K562 (cell line): Measurements from ENCODE around the gene BIRC5. TPM values are rescaled to one million over a fixed set of nuclear protein-coding genes. Genes with fewer than 3 reads are reported as not detected.
A peak's percentile ranks its signal among the peaks of the same experiment; 100 is the strongest.

Experiments used
- ATAC-seq: fragments of 200-7000 bp; cut with Tn5 transposase; 3 replicates; pipeline ENCODE4 v1.9.1; 2020; ENCODE audit warnings: moderate library complexity
- BruUV-seq: library from RNA; stranded (reverse); fragments of 400-500 nt; replicated peaks from 2 replicates; lab custom pipeline; 2021; lab: Mats Ljungman, UMichigan
- CTCF ChIA-PET: fragments of 300-600 bp; formaldehyde crosslinking; extraction: SDS; loops from one replicate; lab custom pipeline; 2021; ENCODE audit warnings: low intra/inter-chr PET ratio; lab: Yijun Ruan, JAX
- POLR2A ChIA-PET: fragments of 300-600, 350-650 bp; sonication (Branson Sonifier 250); formaldehyde crosslinking; extraction: SDS; loops from one replicate; lab custom pipeline; 2021; ENCODE audit warnings: antibody characterized with exemption, inconsistent platforms; lab: Yijun Ruan, JAX
- DNase-seq, 4 experiments: peaks; one replicate each; pipeline versions ENCODE4 v3.0.0 to v3.0.0-alpha.2; 2011 to 2018; ENCODE audit warnings: low spot score in 3 of 4, mixed read lengths in 3 of 4; ENCODE audit errors: extremely low read depth in 1 of 4
- FAIRE-seq: peaks from 2 replicates; lab custom pipeline; 2011; peaks lifted over from hg19 to GRCh38; lab: Jason Lieb, UNC
- H2AFZ ChIP-seq: 2 replicates; pipeline ENCODE4 v1.6.0; 2011; ENCODE audit warnings: low read depth, low read length, control low read depth, inconsistent platforms
- H3K27ac ChIP-seq: fragments of 200-600 bp; 3 replicates; pipeline ENCODE4 v1.8.0; 2011; ENCODE audit warnings: low read depth, mild to moderate bottlenecking, control low read depth, inconsistent platforms, low read length, moderate library complexity, mixed read lengths; ENCODE audit errors: extremely low read depth
- H3K27me3 ChIP-seq, 2 experiments: fragments of 300-600 bp in 1 of 2; 2 replicates in 1 of 2; 3 replicates in 1 of 2; pipeline versions ENCODE4 v1.6.0 to v1.8.0; 2011; ENCODE audit warnings: inconsistent platforms in 2 of 2, low read length in 2 of 2, mild to moderate bottlenecking in 1 of 2, mixed read lengths in 1 of 2, moderate library complexity in 1 of 2; ENCODE audit not compliant: control insufficient read depth in 2 of 2, insufficient read depth in 2 of 2
- H3K36me3 ChIP-seq: fragments of 300-600 bp; 3 replicates; pipeline ENCODE4 v1.8.0; 2011; ENCODE audit warnings: mild to moderate bottlenecking, low read length, inconsistent platforms; ENCODE audit not compliant: control insufficient read depth, insufficient read depth
- H3K4me1 ChIP-seq, 2 experiments: fragments of 200-600 bp in 1 of 2; replicated peaks in 1 of 2; 2 replicates in 1 of 2; 3 replicates in 1 of 2; pipeline versions ENCODE4 v1.5.1 to v1.8.0; 2011; ENCODE audit warnings: inconsistent platforms in 2 of 2, low read length in 2 of 2, mild to moderate bottlenecking in 1 of 2, mixed read lengths in 1 of 2, moderate library complexity in 1 of 2; ENCODE audit not compliant: control insufficient read depth in 2 of 2, insufficient read depth in 2 of 2
- H3K4me2 ChIP-seq: 2 replicates; pipeline ENCODE4 v1.6.1; 2011; ENCODE audit warnings: low read length, control low read depth, inconsistent platforms, mixed read lengths; ENCODE audit not compliant: insufficient read depth
- H3K4me3 ChIP-seq: fragments of 200-600 bp; sonication (generic), shearing (Covaris generic); 2 replicates; pipeline ENCODE4 v1.5.1; 2016; ENCODE audit warnings: control low read depth, inconsistent platforms
- H3K79me2 ChIP-seq: fragments of 200-600 bp; 3 replicates; pipeline ENCODE4 v1.8.0; 2011; ENCODE audit warnings: low read length, inconsistent platforms; ENCODE audit not compliant: control insufficient read depth, insufficient read depth
- H3K9ac ChIP-seq, 2 experiments: 2 replicates each; pipeline versions ENCODE4 v1.6.0 to v1.6.1; 2011; ENCODE audit warnings: low read depth in 2 of 2, low read length in 2 of 2, control low read depth in 1 of 2, inconsistent platforms in 1 of 2, mild to moderate bottlenecking in 1 of 2, mixed read lengths in 1 of 2; ENCODE audit not compliant: insufficient read depth in 1 of 2
- H3K9me1 ChIP-seq: one replicate; pipeline ENCODE4 v1.6.0; 2011; ENCODE audit warnings: inconsistent platforms, mild to moderate bottlenecking, low read length, moderate library complexity; ENCODE audit not compliant: control insufficient read depth, insufficient read depth
- H3K9me3 ChIP-seq: replicated peaks from 2 replicates; pipeline ENCODE4 v1.5.1; 2011; ENCODE audit warnings: low read depth, low read length, inconsistent platforms; ENCODE audit not compliant: control insufficient read depth, insufficient read depth
- H4K20me1 ChIP-seq: replicated peaks from 2 replicates; pipeline ENCODE4 v1.6.1; 2011; ENCODE audit warnings: low read length, inconsistent platforms, mixed read lengths; ENCODE audit not compliant: control insufficient read depth, insufficient read depth
- BRD4 ChIP-seq: fragments of 200-600 bp; sonication (generic); IDR thresholded peaks from 2 replicates; pipeline ENCODE4 v1.6.1; 2017; ENCODE audit warnings: inconsistent platforms
- C11orf30 ChIP-seq: fragments of 450-650 bp; IDR thresholded peaks from 2 replicates; pipeline ENCODE4 v1.6.1; 2016; ENCODE audit warnings: low read depth, mild to moderate bottlenecking
- DACH1 ChIP-seq: fragments of 450-650 bp; IDR thresholded peaks from 2 replicates; pipeline ENCODE4 v1.6.1; 2018; ENCODE audit not compliant: partially characterized antibody
- DNMT1 ChIP-seq: fragments of 450-650 bp; IDR thresholded peaks from 2 replicates; pipeline ENCODE4 v1.6.1; 2016; ENCODE audit warnings: antibody characterized with exemption, mild to moderate bottlenecking
- HDAC2 ChIP-seq: fragments of 450-650 bp; IDR thresholded peaks from 2 replicates; pipeline ENCODE4 v1.6.1; 2016; ENCODE audit warnings: mild to moderate bottlenecking
- ZBTB17 ChIP-seq: fragments of 450-650 bp; formaldehyde crosslinking; IDR thresholded peaks from 2 replicates; pipeline ENCODE4 v1.4.0; 2020; ENCODE audit warnings: mild to moderate bottlenecking
- WGBS: fragments of 100-300 bp; shearing (Covaris generic); methylation state at CpG from one replicate; pipeline ENCODE4 v1.1.6; 2016; ENCODE audit warnings: low coverage, mixed read lengths; ENCODE audit not compliant: insufficient coverage; ENCODE audit errors: missing lambda C conversion rate; 5-methylcytosine and 5-hydroxymethylcytosine counted together
- in situ Hi-C: fragments of 300-500 bp; cut with MboI; formaldehyde crosslinking; loops from 4 replicates; pipeline ENCODE4 v1.15.0; 2018; ENCODE audit warnings: inconsistent platforms, mixed read lengths
- intact Hi-C: fragments of 100-400 bp; cut with micrococcal nuclease; formaldehyde crosslinking; loops from 2 replicates; pipeline ENCODE4 v1.14.2; 2022
- polyA plus RNA-seq, 8 experiments: library from polyadenylated mRNA; depleted of rRNA in 4 of 8; stranded (reverse) in 5 of 8; unstranded in 3 of 8; fragments of >200 nt; fragmentation: Nextera tagmentation in 2 of 8; fragmentation: Illumina TruSeq in 1 of 8; extraction: Ambion mirVana in 2 of 8; extraction: Trizol in 1 of 8; gene quantifications; 2 replicates each; pipeline versions ENCODE4 v1.2.1 to v1.2.3, GENCODE V29; 2011 to 2014; ENCODE audit warnings: inconsistent platforms in 1 of 8, missing spikeins in 1 of 8
- total RNA-seq, 7 experiments: library from RNA; depleted of rRNA in 6 of 7; stranded (reverse); fragments of >200 nt in 6 of 7; fragmentation: Illumina TruSeq in 2 of 7; extraction: Trizol in 2 of 7; gene quantifications; 2 replicates each; pipeline versions ENCODE4 v1.2.1 to v1.2.3, GENCODE V29; 2011 to 2021; ENCODE audit warnings: low replicate concordance in 1 of 7
- TF ChIP-seq, protein P1 (sequence below): fragments of 250-450 bp; sonication (Bioruptor Pico); IDR thresholded peaks from 2 replicates; pipeline ENCODE4 v1.4.0; 2020; ENCODE audit warnings: mild to moderate bottlenecking, moderate library complexity
- TF ChIP-seq, protein P2 (sequence below): sonication (generic); formaldehyde crosslinking; IDR thresholded peaks from 2 replicates; pipeline ENCODE4 v1.4.0; 2020; ENCODE audit warnings: mild to moderate bottlenecking, missing genetic modification reagents
- TF ChIP-seq, protein P3 (sequence below): IDR thresholded peaks from 2 replicates; pipeline ENCODE4 v1.6.1; 2011; ENCODE audit not compliant: insufficient read length; ENCODE audit errors: extremely low read depth
- TF ChIP-seq, protein P4 (sequence below): sonication (generic); formaldehyde crosslinking; IDR thresholded peaks from 2 replicates; pipeline ENCODE4 v1.8.0; 2022; ENCODE audit warnings: mild to moderate bottlenecking, missing genetic modification reagents

The BIRC5 gene
- total and polyA plus RNA-seq, 9 of the 15 experiments (the other 6 are each of a cell fraction or from before 2014, with no cell fraction given): 64.4 to 140 (median 101) TPM

DNA sequence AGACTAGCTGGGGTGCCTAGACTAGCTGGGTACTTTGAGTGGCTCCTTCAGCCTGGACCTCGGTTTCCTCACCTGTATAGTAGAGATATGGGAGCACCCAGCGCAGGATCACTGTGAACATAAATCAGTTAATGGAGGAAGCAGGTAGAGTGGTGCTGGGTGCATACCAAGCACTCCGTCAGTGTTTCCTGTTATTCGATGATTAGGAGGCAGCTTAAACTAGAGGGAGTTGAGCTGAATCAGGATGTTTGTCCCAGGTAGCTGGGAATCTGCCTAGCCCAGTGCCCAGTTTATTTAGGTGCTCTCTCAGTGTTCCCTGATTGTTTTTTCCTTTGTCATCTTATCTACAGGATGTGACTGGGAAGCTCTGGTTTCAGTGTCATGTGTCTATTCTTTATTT lies 9.0 kb downstream of the BIRC5 start:
- no peak overlapping the region for H3K4me3 ChIP-seq
- peaks cover 0 to 12% of the 10 kb centered on the region in 2 experiments; a peak in 3 of 5 replicates for H3K4me1 ChIP-seq
- DNase-seq (no peak), FAIRE-seq (peak; percentile 19), ATAC-seq (no peak)
- POLR2A ChIA-PET: interaction anchor here (0.8 to 4.3 kb wide), 5 partner anchors 9 to 95 kb away, joined by 3 to 30 read pairs (median 5); partner anchors contain the start of gene BIRC5
- no peaks in the 10 kb centered on the region for H3K9me1 ChIP-seq
- no peaks in the 10 kb centered on the region for H3K9me3 ChIP-seq
- 90% methylated on average over 4 of the region's 4 CpGs for WGBS
- no peak overlapping the region for H2AFZ ChIP-seq
- no TSS peak for BruUV-seq
- no peak overlapping the region for H3K4me2 ChIP-seq
- peaks cover 64% of the 10 kb centered on the region; the same call in 2 of the 3 replicates for H3K36me3 ChIP-seq
- H3K79me2 ChIP-seq: peaks cover 6% of the 10 kb centered on the region; the same call in 2 of the 3 replicates
- no peak overlapping the region for H3K27ac ChIP-seq
- in situ Hi-C loops (no loop called here), intact Hi-C loops (no loop called here)
- H3K27me3 ChIP-seq: no peaks in the 10 kb centered on the region
- CTCF ChIA-PET: no interaction called here
- no peak overlapping the region for H3K9ac ChIP-seq
- 0 out of 2 replicates have a peak, but pooled peaks cover 2% of the 10 kb centered on the region for H4K20me1 ChIP-seq
- TF ChIP-seq, protein P1, sequence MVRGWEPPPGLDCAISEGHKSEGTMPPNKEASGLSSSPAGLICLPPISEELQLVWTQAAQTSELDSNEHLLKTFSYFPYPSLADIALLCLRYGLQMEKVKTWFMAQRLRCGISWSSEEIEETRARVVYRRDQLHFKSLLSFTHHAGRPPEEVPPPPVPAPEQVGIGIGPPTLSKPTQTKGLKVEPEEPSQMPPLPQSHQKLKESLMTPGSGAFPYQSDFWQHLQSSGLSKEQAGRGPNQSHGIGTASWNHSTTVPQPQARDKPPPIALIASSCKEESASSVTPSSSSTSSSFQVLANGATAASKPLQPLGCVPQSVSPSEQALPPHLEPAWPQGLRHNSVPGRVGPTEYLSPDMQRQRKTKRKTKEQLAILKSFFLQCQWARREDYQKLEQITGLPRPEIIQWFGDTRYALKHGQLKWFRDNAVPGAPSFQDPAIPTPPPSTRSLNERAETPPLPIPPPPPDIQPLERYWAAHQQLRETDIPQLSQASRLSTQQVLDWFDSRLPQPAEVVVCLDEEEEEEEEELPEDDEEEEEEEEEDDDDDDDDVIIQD (CRISPR knock-in tag): no peak
- TF ChIP-seq, protein P2, sequence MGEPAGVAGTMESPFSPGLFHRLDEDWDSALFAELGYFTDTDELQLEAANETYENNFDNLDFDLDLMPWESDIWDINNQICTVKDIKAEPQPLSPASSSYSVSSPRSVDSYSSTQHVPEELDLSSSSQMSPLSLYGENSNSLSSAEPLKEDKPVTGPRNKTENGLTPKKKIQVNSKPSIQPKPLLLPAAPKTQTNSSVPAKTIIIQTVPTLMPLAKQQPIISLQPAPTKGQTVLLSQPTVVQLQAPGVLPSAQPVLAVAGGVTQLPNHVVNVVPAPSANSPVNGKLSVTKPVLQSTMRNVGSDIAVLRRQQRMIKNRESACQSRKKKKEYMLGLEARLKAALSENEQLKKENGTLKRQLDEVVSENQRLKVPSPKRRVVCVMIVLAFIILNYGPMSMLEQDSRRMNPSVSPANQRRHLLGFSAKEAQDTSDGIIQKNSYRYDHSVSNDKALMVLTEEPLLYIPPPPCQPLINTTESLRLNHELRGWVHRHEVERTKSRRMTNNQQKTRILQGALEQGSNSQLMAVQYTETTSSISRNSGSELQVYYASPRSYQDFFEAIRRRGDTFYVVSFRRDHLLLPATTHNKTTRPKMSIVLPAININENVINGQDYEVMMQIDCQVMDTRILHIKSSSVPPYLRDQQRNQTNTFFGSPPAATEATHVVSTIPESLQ (CRISPR knock-in tag): no peak
- no peak for TF ChIP-seq BRD4
- no peak for TF ChIP-seq C11orf30
- TF ChIP-seq DACH1: no peak
- TF ChIP-seq, protein P3, sequence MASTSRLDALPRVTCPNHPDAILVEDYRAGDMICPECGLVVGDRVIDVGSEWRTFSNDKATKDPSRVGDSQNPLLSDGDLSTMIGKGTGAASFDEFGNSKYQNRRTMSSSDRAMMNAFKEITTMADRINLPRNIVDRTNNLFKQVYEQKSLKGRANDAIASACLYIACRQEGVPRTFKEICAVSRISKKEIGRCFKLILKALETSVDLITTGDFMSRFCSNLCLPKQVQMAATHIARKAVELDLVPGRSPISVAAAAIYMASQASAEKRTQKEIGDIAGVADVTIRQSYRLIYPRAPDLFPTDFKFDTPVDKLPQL: no peak
- TF ChIP-seq HDAC2: no peak
- TF ChIP-seq DNMT1: no peak
- TF ChIP-seq, protein P4, sequence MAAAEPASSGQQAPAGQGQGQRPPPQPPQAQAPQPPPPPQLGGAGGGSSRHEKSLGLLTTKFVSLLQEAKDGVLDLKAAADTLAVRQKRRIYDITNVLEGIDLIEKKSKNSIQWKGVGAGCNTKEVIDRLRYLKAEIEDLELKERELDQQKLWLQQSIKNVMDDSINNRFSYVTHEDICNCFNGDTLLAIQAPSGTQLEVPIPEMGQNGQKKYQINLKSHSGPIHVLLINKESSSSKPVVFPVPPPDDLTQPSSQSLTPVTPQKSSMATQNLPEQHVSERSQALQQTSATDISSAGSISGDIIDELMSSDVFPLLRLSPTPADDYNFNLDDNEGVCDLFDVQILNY (CRISPR knock-in tag): no peak
- TF ChIP-seq ZBTB17 (CRISPR knock-in tag): no peak
